ENCODE results near the gene PTPRN2. TPM values are rescaled to one million over a fixed set of nuclear protein-coding genes. Genes with fewer than 3 reads are reported as not detected.

PTPRN2 gene
- total and polyA plus RNA-seq, 7 donors = 3.2 to 7.1 (median 5.5) TPM

GRCh38 chr7:157539521-157539920, 1048.1 kb downstream of the PTPRN2 start:
- peak; percentile 39 for DNase-seq
- Histone ChIP-seq H3K4me3 (no peak overlapping the region), H3K36me3 (no peaks in the 10 kb centered on the region), H3K4me1 (no peaks in the 10 kb centered on the region), H3K27ac (no peak overlapping the region), H3K27me3 (no peaks in the 10 kb centered on the region), H3K9me3 (no peaks in the 10 kb centered on the region)
- WGBS, 2 donors = 93 to 95% methylated on average over 19 of the region's 19 CpGs
- intact Hi-C loops (cut with DNase I) = no loop called here
- TF ChIP-seq POLR2AphosphoS5 (IDR thresholded peaks at IDR 0.05) (no peak), EP300 (IDR thresholded peaks at IDR 0.05) (no peak), CTCF (IDR thresholded peaks at IDR 0.05) (no peak), POLR2A (IDR thresholded peaks at IDR 0.05) (no peak)

GRCh38 chr7:157538735-157539134, 1048.9 kb downstream of the PTPRN2 start:
- Histone ChIP-seq H3K27ac (no peak overlapping the region), H3K4me1 (no peaks in the 10 kb centered on the region), H3K9me3 (no peaks in the 10 kb centered on the region), H3K4me3 (no peak overlapping the region), H3K36me3 (no peaks in the 10 kb centered on the region), H3K27me3 (no peaks in the 10 kb centered on the region)
- no peak for TF ChIP-seq EP300 (IDR thresholded peaks at IDR 0.05)
- TF ChIP-seq CTCF (IDR thresholded peaks at IDR 0.05) = no peak
- no peak for TF ChIP-seq POLR2A (IDR thresholded peaks at IDR 0.05)
- TF ChIP-seq POLR2AphosphoS5 (IDR thresholded peaks at IDR 0.05) = no peak
- peak; percentile 22 for DNase-seq
- 93 to 95% methylated on average over 10 of the region's 10 CpGs for WGBS, 2 donors
- intact Hi-C loops (cut with DNase I) = no loop called here

GRCh38 chr7:157538321-157538720, 1049.3 kb downstream of the PTPRN2 start:
- Histone ChIP-seq H3K4me1 (no peaks in the 10 kb centered on the region), H3K9me3 (no peaks in the 10 kb centered on the region), H3K27ac (no peak overlapping the region), H3K36me3 (no peaks in the 10 kb centered on the region), H3K4me3 (no peak overlapping the region), H3K27me3 (no peaks in the 10 kb centered on the region)
- intact Hi-C loops (cut with DNase I) = no loop called here
- WGBS, 2 donors = 84 to 89% methylated on average over 11 of the region's 11 CpGs
- no peak for DNase-seq
- no peak for TF ChIP-seq POLR2AphosphoS5 (IDR thresholded peaks at IDR 0.05)
- no peak for TF ChIP-seq CTCF (IDR thresholded peaks at IDR 0.05)
- TF ChIP-seq EP300 (IDR thresholded peaks at IDR 0.05) = no peak
- no peak for TF ChIP-seq POLR2A (IDR thresholded peaks at IDR 0.05)

- intact Hi-C loops (cut with DNase I) = no loop called here
- Histone ChIP-seq H3K27ac (no peak overlapping the region), H3K36me3 (no peaks in the 10 kb centered on the region), H3K9me3 (peaks cover 2 to 7% (median 4%) of the 10 kb centered on the region in 4 donors), H3K27me3 (no peaks in the 10 kb centered on the region), H3K4me3 (no peak overlapping the region), H3K4me1 (no peaks in the 10 kb centered on the region)
- WGBS, 2 donors = 95 to 96% methylated on average over 5 of the region's 5 CpGs
- DNase-seq = peak; percentile 29
- TF ChIP-seq CTCF (IDR thresholded peaks at IDR 0.05) (no peak), EP300 (IDR thresholded peaks at IDR 0.05) (no peak), POLR2AphosphoS5 (IDR thresholded peaks at IDR 0.05) (no peak), POLR2A (IDR thresholded peaks at IDR 0.05) (no peak)
These were observed 1050.6 kb downstream of the PTPRN2 start for GRCh38 chr7:157537056-157537455.

- intact Hi-C loops (cut with DNase I) = no loop called here
- Histone ChIP-seq H3K36me3 (no peaks in the 10 kb centered on the region), H3K27ac (no peak overlapping the region), H3K4me1 (no peaks in the 10 kb centered on the region), H3K4me3 (no peak overlapping the region), H3K27me3 (peaks cover 0 to 3% (median 0%) of the 10 kb centered on the region in 3 donors), H3K9me3 (peaks cover 2 to 8% (median 4%) of the 10 kb centered on the region in 4 donors)
- WGBS, 2 donors = 94% methylated on average over 3 of the region's 3 CpGs
- TF ChIP-seq CTCF (IDR thresholded peaks at IDR 0.05) = no peak
- no peak for TF ChIP-seq EP300 (IDR thresholded peaks at IDR 0.05)
- TF ChIP-seq POLR2A (IDR thresholded peaks at IDR 0.05) = no peak
- TF ChIP-seq POLR2AphosphoS5 (IDR thresholded peaks at IDR 0.05) = no peak
- no peak for DNase-seq
These were observed 1055.6 kb downstream of the PTPRN2 start for GRCh38 chr7:157532068-157532467.

Measured in sigmoid colon (tissue), 7 donors.